NCI-H2227 (cell line): ENCODE results near the gene CYB561D1.

ENCODE experiments used
- DNase-seq: peaks from one replicate; lab custom pipeline; 2025; ENCODE audit not compliant: unreplicated experiment; lab: John Stamatoyannopoulos, UW

CYB561D1 gene

GRCh38 chr1:109527846-109528695 lies 34.2 kb downstream of the CYB561D1 start:
- DNase-seq = no peak

GRCh38 chr1:109528712-109529111 lies 34.8 kb downstream of the CYB561D1 start:
- DNase-seq = no peak

DNA sequence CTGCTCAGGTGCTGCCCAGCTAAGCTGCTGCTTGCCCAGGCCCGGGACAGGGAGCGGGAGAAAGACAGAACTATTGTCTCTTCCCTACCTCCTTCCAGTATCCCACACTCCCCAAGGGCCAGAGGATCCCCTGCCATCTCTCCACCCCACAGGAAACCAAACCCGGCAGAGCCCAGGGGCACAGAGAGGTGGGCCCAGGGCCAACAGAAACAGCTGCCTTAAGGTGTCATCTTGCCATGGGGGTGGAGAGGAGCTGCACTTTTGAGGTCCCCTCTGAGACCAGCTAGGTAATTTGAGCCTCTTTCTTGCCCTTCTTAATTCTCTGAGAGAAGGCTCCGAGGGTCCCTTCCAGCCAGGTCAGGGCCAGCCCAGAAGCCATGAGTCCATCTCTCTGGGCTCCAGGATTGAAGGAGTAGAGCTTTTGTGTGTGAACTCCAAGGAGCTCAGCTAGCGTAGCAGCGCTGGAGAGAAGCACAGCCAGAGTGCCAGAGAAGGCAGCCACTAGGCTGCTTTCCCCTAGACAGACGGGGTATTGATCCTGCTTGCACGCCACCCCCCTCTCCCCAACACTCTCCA lies 36.1 kb downstream of the CYB561D1 start:
- no peak for DNase-seq

- DNase-seq = peak; percentile 84
Observed at GRCh38 chr1:109530457-109531087, 36.7 kb downstream of the CYB561D1 start.

- no peak for DNase-seq
Observed at GRCh38 chr1:109531380-109531779, 37.5 kb downstream of the CYB561D1 start.

GRCh38 chr1:109531826-109532364 lies 38.0 kb downstream of the CYB561D1 start:
- DNase-seq = peak; percentile 24

GRCh38 chr1:109532365-109533136 lies 38.7 kb downstream of the CYB561D1 start:
- DNase-seq = peak; percentile 86

DNA sequence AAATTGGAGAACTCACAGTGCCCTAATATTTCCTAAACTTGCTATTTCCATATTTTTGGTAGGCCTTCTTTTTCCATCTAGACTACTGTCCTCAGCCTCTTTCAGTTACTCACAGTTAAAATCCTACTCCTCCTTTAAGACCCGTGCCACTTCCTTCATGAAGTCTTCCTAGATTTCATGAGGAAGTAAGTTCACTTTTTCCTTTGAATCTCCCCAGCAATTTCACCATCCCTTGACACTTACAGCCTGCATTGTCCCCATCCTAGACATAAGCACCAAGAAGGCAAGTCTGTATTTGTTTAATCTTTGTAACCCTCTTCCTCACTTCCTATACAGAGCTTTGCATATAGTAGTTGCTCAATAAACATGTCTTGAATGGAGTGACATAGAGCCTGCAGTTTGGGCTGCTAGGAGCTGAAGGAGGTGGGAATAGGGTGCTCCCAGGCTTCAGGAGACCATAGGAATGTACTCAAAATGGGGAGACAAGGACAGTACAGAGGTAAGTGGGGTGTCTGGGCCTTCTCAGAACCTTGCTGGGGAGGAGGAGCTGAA lies 40.5 kb downstream of the CYB561D1 start:
- DNase-seq = no peak

GRCh38 chr1:109535481-109535880 lies 41.6 kb downstream of the CYB561D1 start:
- no peak for DNase-seq

DNA sequence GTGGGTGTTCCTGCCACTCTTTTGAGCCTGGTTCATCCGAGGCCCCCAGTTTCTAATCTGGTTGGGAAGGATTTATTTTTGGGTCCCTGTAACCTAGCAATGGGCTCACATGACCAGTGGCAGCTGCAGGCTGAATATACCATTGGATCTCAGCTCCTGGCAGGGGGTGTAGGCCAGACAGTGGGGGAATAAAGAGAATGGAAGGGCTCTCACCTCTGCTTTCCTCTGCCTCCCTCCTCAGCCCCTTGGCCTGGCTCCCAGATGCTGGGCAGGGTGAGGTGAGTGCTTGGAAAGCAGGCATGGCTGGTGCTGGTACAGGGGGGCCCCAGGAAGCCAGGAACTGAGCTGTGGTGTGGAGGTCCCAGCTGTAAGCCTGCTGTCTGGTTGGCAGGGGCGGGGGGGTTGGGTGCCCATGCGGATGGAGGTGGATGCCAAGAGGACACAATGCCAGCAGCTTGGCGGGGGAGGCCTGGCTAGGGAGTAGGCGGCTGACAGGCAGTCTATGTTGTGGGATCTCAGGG lies 42.1 kb downstream of the CYB561D1 start:
- DNase-seq = peak; percentile 29

DNA sequence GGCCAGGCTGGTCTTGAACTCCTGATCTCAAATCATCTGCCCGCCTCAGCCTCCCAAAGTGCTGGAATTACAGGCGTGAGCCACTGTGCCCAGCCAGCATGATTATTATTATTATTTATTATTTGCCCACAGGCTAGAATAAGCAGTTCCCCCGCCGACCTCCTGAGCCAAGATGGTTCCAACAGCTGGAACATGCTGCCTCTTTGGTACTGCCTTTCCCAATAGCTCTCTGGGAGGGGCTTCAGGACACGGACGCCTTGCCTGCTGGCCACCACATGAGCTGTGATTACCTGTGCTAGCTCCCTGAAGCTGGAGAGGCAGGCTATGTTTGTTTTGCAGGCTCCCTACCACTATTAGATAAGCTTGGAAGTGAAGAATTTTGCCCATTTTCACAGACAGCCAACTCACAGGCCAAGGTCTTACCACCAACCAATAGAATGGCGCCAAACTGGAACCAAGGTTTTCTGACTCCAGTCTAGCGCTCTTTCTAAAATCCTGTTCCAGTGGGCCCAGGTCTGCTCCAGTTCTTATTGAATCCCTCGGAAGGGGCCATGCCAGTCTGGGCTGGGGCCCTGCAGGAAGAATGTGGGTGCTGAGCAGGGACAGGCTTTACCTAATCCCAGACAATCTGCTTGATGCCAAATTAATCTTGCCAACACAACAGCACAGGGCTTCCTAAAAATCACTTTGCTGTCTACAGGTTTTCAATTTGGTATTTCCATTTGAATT lies 43.7 kb downstream of the CYB561D1 start:
- DNase-seq = no peak

DNA sequence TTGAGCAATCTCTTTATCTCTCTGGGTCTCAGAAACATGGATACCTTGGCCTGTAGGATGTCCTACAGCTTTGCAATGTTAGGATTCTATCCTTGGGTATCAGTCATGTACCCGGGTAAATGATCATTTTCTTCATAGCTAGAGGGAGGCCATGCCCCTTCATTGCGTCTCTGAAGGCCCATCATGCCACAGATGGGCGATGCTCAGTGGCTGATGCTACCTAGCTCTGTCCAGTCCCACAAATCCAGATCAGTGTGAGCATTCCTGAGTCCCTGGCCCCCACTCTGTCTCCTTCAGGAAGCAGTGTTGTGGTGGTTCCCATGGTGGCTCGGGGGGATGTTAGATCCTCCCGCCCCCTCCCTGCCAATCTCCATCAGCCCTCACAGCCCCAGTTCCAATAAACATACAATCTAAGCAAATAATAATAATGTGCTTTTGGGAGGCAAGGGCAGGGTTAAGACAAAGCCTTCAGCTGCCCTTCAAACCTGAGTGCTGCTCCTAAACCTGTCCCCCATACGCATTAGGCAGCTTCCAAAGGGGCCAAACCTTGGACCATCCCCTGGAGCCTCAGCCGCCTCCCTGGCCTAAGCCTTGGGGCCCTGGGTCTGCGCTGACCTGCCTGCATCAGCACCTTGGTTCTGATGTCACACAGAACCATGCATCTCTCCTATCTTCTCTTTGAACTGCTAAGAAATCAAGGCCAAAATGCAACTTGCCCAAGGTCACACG lies 45.1 kb downstream of the CYB561D1 start:
- DNase-seq = no peak

GRCh38 chr1:109539676-109540075 lies 45.8 kb downstream of the CYB561D1 start, which contains the start of gene GPR61:
TSS of gene GPR61 (plus strand) at chr1:109539872. CDS start at chr1:109543023, 3,151 bp downstream.
- DNase-seq = peak; percentile 52

DNA sequence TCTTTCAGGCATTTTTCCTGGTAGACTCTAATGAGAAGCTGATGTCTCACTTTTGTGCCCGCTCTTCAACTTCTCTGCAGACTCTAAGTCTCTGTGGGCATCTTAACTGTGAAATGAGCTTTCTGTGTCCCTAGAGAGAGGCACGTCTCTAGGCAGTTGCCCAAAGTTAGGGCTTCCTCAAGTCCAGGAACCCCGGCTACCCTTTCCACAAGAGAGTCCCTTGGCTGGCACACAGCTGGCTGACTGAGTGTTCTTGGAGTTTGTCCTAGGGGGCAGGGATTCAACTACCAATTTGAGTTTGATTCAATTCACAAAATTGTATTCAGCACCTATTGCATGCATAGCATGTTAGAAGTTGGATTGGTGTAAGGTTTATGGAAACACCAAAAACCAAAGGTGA lies 47.2 kb downstream of the CYB561D1 start:
- DNase-seq = no peak

GRCh38 chr1:109542657-109543056 lies 48.8 kb downstream of the CYB561D1 start:
- no peak for DNase-seq

DNA sequence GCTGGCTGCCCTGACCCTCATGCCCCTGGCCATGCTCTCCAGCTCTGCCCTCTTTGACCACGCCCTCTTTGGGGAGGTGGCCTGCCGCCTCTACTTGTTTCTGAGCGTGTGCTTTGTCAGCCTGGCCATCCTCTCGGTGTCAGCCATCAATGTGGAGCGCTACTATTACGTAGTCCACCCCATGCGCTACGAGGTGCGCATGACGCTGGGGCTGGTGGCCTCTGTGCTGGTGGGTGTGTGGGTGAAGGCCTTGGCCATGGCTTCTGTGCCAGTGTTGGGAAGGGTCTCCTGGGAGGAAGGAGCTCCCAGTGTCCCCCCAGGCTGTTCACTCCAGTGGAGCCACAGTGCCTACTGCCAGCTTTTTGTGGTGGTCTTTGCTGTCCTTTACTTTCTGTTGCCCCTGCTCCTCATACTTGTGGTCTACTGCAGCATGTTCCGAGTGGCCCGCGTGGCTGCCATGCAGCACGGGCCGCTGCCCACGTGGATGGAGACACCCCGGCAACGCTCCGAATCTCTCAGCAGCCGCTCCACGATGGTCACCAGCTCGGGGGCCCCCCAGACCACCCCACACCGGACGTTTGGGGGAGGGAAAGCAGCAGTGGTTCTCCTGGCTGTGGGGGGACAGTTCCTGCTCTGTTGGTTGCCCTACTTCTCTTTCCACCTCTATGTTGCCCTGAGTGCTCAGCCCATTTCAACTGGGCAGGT lies 49.5 kb downstream of the CYB561D1 start:
- DNase-seq = no peak

DNA sequence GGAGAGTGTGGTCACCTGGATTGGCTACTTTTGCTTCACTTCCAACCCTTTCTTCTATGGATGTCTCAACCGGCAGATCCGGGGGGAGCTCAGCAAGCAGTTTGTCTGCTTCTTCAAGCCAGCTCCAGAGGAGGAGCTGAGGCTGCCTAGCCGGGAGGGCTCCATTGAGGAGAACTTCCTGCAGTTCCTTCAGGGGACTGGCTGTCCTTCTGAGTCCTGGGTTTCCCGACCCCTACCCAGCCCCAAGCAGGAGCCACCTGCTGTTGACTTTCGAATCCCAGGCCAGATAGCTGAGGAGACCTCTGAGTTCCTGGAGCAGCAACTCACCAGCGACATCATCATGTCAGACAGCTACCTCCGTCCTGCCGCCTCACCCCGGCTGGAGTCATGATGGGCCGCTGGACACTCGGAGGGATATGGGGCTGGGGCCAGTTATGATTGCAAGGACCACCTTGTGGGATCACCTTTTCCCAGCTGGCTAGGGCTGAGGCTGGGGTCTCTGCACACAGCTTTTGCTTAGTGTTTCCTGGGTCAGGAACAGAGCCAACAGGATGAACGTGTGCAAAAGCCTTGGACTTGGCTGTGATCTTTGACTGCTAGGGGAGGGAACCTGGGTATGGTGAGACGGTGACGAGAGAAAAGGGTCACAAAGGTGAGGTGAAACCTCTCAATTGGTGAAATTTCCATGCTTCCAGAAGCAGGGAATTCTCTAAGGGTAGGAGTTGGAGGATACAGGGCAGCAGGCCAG lies 50.3 kb downstream of the CYB561D1 start:
- no peak for DNase-seq
